AG09319 (cell line): ENCODE results near the gene TMEM231.
"Not testable (repeated sequence)": the region's sequence is repeated elsewhere in the genome, so short reads cannot be mapped to it uniquely, and the experiment has no call there.

Source experiments
- DNase-seq: peaks from one replicate; pipeline ENCODE4 v3.0.0-alpha.2; 2010; ENCODE audit warnings: low read depth; ENCODE audit errors: extremely low read depth
- CTCF ChIP-seq: IDR thresholded peaks from 2 replicates; pipeline ENCODE4 v1.5.1; 2011; ENCODE audit warnings: low read depth, mild to moderate bottlenecking, inconsistent platforms, low read length, moderate library complexity

TMEM231 gene

GRCh38 chr16:75555707-75556430 is at the start of gene TMEM231:
Gene TMEM231 (minus strand): TSS chr16:75556252. CDS start chr16:75556209, 43 bp downstream.
- DNase-seq = peak; percentile 66
- no peak for TF ChIP-seq CTCF

GRCh38 chr16:75603241-75603640 is 47.2 kb upstream of the TMEM231 start:
- no peak for TF ChIP-seq CTCF
- DNase-seq = no peak

GRCh38 chr16:75599452-75600277 is 43.6 kb upstream of the TMEM231 start:
- no peak for DNase-seq

GRCh38 chr16:75593825-75594820 is 38.1 kb upstream of the TMEM231 start:
- TF ChIP-seq CTCF = no peak
- peak; percentile 67 for DNase-seq

More at GRCh38 chr16:75599452-75600277, 43.6 kb upstream of the TMEM231 start:
- TF ChIP-seq CTCF = no peak

- DNase-seq = no peak
- no peak for TF ChIP-seq CTCF
These were observed 37.3 kb upstream of the TMEM231 start for GRCh38 chr16:75593308-75593707.

- not testable (repeated sequence) for DNase-seq
These were observed 35.9 kb upstream of the TMEM231 start for GRCh38 chr16:75591927-75592326.

- DNase-seq = peak; percentile 31
- peak; percentile 27 for TF ChIP-seq CTCF
These were observed 35.1 kb upstream of the TMEM231 start for GRCh38 chr16:75590920-75591843.
